ENCODE data around the gene ZNF329.

GRCh38 chr19:58154679-58155648 lies 4.4 kb upstream of the ZNF329 start:
- TF ChIP-seq CTCF (conservative IDR thresholded peaks at IDR 0.05; ENCODE audit: low read depth in 2 of 2) (peak; percentile 79 to 99), POLR2AphosphoS5 (IDR thresholded peaks at IDR 0.05; ENCODE audit: low read depth) (peak; percentile 85), CREB1 (CRISPR knock-in tag; IDR thresholded peaks at IDR 0.05; ENCODE audit: low read depth) (peak; percentile 55; the same call in 1 of the 2 replicates), EZH2 (IDR thresholded peaks at IDR 0.05; ENCODE audit: low read depth, unreplicated experiment) (no peak)
